GM18868 (cell line): Measurements from ENCODE around the gene DCTN2.
"Not testable (repeated sequence)": the region's sequence is repeated elsewhere in the genome, so short reads cannot be mapped to it uniquely, and the experiment has no call there.

Source experiments
- ATAC-seq: cut with Tn5 transposase; IDR thresholded peaks from one replicate; pipeline ENCODE4 v1.9.1; 2021; ENCODE audit warnings: mild to moderate bottlenecking, moderate library complexity; ENCODE audit not compliant: unreplicated experiment

Gene DCTN2

GRCh38 chr12:57577981-57578758 is 31.2 kb upstream of the DCTN2 start:
- ATAC-seq: no peak

GRCh38 chr12:57576613-57577160 is 29.7 kb upstream of the DCTN2 start:
- no peak for ATAC-seq

DNA sequence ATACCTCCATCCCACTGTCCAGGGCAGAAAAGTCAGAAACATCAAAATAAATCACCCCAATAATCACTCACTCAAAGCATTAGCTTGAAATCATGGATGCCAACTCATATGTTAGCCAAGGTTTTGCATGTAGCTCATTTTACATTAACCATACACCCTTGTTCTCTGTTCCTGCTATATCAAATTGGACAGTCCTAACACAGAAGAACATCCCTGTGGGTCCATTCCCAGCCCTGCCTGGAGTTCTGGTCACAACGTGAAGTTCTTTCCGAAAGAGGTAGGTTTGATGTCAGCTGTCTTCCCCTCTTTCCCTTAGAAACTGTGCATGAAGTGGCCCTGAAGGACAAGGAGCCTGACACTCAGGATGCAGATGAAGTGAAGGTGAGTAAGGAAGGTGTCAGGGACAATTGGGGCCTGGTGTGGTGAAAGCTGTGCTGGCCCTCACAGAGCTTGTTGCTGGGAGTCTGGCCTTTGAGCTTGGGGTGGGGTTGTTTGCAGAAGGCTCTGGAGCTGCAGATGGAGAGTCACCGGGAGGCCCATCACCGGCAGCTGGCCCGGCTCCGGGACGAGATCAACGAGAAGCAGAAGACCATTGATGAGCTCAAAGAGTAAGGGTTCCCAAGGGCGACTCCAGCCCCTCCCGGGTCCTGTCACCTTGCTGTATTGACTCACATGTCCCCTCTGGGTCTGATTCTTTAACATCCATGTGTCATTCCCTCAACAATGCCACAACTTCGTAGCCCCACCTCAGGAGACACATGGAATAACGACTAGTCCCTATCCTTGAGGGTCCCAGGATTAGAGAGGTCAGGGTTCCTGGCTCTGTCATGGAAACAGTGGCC is 29.0 kb upstream of the DCTN2 start:
- no peak for ATAC-seq

DNA sequence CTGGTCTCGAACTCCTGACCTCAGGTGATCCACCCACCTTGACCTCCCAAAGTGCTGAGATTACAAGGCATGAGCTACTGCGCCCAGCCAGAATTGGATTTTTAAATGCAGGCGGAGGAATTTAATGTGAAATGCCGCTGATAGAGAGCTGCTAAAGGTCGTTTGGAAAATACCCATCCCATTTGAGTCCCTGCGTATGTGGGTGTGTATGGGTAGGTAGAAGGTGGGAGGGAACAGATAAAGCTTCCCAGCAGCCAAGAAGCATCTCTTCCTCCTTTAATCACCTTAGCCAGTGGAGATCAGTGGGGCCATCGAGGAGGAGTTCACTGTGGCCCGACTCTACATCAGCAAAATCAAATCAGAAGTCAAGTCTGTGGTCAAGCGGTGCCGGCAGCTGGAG is 27.8 kb upstream of the DCTN2 start:
- ATAC-seq: no peak

- ATAC-seq: no peak
These were observed 25.2 kb upstream of the DCTN2 start for GRCh38 chr12:57571926-57572762.

DNA sequence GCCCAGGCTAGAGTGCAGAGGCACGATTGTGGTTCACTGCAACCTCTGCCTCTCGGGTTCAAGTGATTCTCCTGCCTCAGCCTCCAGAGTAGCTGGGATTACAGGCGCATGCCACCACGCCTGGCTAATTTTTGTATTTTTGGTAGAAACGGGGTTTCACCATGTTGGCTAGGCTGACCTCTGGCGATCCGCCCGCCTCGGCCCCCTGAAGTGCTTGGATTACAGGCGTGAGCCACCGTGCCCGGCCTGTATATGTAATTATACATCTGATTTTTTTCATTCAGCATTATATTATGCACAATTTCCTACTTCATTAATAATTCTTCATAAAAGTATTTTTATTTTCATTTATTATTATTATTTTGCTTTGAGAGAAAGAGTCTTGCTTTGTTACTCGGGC is 23.4 kb upstream of the DCTN2 start:
- not testable (repeated sequence) for ATAC-seq

- ATAC-seq: no peak
These were observed 22.9 kb upstream of the DCTN2 start for GRCh38 chr12:57569858-57570257.

GRCh38 chr12:57568838-57569237 is 21.8 kb upstream of the DCTN2 start:
- no peak for ATAC-seq

GRCh38 chr12:57564178-57564740 is 17.3 kb upstream of the DCTN2 start:
- ATAC-seq: no peak

DNA sequence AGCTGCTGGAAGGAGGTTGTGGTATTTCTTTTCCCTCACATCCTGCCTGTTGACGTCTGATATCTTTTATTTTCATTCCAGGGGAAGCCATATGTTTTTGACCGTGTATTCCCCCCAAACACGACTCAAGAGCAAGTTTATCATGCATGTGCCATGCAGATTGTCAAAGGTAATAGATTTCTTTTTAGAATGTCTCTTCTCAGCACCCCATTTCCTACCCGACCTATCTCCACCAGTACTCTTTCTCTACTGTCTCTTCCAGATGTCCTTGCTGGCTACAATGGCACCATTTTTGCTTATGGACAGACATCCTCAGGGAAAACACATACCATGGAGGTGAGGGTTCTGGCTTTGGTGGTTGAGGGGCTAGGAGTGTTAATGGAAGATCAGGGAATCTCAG is 16.4 kb upstream of the DCTN2 start:
- ATAC-seq: no peak

- not testable (repeated sequence) for ATAC-seq
These were observed 14.1 kb upstream of the DCTN2 start for GRCh38 chr12:57561117-57561516.

DNA sequence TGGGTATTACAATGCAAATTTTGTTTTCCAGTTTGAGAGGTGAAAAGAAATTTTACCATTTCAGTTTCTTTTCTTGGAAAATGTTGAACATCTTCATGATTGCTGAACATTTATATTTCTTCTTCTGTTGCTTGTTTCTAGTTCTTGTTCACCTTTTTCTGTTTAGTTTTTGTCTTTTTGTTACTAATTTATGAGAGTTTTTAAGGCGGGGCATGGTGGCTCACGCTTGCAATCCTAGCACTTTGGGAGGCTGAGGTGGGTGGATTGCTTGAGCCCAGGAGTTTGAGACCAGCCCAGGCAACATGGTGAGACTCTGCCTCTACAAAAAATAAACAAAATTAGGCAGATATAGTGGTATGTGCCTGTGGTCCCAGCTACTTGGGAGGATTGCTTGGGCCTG is 13.5 kb upstream of the DCTN2 start:
- ATAC-seq: no peak

DNA sequence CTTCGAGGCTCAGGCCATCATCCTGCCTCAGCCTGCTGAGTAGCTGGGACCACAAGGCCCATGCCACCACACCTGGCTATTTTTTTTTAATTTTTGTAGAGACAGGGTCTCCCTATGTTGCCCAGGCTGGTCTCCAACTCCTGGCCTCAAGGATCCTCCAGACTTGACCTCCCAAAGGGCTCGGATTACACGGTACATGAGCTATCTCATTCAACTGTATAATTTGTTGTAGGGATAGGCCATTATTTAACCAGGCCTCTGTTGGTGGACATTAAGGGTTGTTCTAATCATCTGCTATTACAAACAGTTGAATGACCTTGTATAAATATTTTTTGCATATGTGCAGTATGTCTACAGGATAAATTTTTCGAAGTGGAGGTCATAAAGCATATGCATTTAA is 11.9 kb upstream of the DCTN2 start:
- no peak for ATAC-seq

GRCh38 chr12:57554897-57555296 is 7.9 kb upstream of the DCTN2 start:
- ATAC-seq: no peak

- ATAC-seq: no peak
These were observed 7.5 kb upstream of the DCTN2 start for GRCh38 chr12:57554453-57554852.

GRCh38 chr12:57553343-57554202 is 6.6 kb upstream of the DCTN2 start:
- ATAC-seq: no peak

- no peak for ATAC-seq
These were observed 5.9 kb upstream of the DCTN2 start for GRCh38 chr12:57552835-57553313.

DNA sequence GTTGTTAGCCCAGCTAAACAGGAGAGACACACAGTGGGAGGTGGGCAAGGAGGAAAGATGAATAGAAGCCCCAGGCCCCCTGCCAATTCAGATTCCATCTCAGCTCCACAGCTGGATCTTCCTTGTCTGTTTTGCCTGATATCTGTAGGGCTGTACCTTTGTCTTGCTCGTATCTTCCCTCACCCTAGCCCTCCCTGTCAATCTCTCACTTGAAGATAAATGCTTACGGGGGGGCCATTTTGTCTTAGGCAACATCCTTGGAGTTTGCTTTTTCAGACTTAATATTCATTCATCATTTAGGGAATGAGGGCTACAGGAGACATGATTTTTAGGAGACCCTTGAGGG is 5.3 kb upstream of the DCTN2 start:
- ATAC-seq: no peak

DNA sequence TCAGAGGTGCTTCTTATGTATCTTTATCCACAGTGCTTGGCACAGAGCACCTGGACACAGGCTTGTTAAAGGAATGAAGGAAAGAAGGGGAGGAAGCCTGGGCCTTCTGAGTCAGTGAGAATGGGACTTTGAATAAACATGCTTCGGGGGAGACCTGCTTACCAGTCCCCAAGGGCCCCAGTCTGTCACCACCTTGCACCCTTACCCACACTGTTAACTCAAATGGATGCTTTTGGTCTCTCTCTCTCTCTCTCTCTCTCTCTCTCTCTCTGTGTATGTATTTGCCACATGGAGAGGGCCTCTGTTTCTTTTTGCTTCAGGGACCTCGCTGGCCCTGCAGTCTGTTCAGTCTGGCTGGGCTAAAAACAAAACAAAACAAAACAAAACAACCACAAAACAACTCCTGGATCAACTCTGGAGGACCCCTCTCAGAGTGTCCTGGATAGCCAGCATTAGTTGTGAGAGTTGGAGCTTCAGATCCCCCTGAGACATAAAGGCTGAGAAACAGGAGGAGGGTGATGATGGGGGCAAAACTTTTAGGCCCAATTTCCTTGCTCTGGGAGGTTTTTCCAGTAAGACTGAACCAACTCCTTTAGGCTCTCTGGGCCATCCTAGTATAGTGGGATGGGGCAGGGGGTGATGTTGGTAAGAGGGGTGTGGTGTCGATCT is 4.8 kb upstream of the DCTN2 start:
- ATAC-seq: no peak
